Activated B cell treated with CpG ODN at 0.5 μM for 24 hours (primary cell): ENCODE data around the gene KAT6B. TPM values are rescaled to one million over a fixed set of nuclear protein-coding genes. Genes with fewer than 3 reads are reported as not detected.

Source experiments
- ATAC-seq: fragments of 200-7000 bp; cut with Tn5 transposase; one replicate; pipeline ENCODE4 v1.10.0; 2021; ENCODE audit warnings: low read depth, mild to moderate bottlenecking, moderate library complexity
- CTCF ChIA-PET: fragments of 350-600 bp; sonication (Branson Sonifier 250); formaldehyde crosslinking; loops from one replicate; lab custom pipeline; 2021; ENCODE audit warnings: antibody characterized with exemption; lab: Charles Lee
- POLR2A ChIA-PET: fragments of 350-600 bp; sonication (Branson Sonifier 250); formaldehyde crosslinking; loops from one replicate; lab custom pipeline; 2021; ENCODE audit warnings: antibody characterized with exemption; lab: Charles Lee
- DNase-seq: peaks from one replicate; pipeline ENCODE4 v3.0.0; 2022
- H3K27ac Mint-ChIP-seq: one replicate; pipeline ENCODE4 v1.8.0; 2020; ENCODE audit warnings: mixed read lengths
- H3K27me3 Mint-ChIP-seq: one replicate; pipeline ENCODE4 v1.8.0; 2021; ENCODE audit warnings: mixed read lengths
- H3K36me3 Mint-ChIP-seq: one replicate; pipeline ENCODE4 v1.8.0; 2021; ENCODE audit warnings: low read depth, mixed read lengths
- H3K4me1 Mint-ChIP-seq: one replicate; pipeline ENCODE4 v1.8.0; 2021; ENCODE audit warnings: mixed read lengths
- H3K4me3 Mint-ChIP-seq: one replicate; pipeline ENCODE4 v1.8.0; 2020; ENCODE audit warnings: mild to moderate bottlenecking, mixed read lengths
- H3K9me3 Mint-ChIP-seq: one replicate; pipeline ENCODE4 v1.8.0; 2020; ENCODE audit warnings: mixed read lengths
- intact Hi-C: fragments of 100-400 bp; cut with micrococcal nuclease; formaldehyde crosslinking; loops from one replicate; pipeline ENCODE4 v1.15.1; 2024
- total RNA-seq: library from RNA; stranded (reverse); gene quantifications from 2 replicates; pipeline ENCODE4 v1.2.3, GENCODE V29; 2022
- TF ChIP-seq, protein P1 (sequence below): fragments of 200-600 bp; IDR thresholded peaks from one replicate; pipeline ENCODE4 v1.8.0; 2022; ENCODE audit warnings: antibody characterized with exemption, mild to moderate bottlenecking

Gene KAT6B
- total RNA-seq, 1 donor from 2014 or later, result 45.2 TPM

DNA sequence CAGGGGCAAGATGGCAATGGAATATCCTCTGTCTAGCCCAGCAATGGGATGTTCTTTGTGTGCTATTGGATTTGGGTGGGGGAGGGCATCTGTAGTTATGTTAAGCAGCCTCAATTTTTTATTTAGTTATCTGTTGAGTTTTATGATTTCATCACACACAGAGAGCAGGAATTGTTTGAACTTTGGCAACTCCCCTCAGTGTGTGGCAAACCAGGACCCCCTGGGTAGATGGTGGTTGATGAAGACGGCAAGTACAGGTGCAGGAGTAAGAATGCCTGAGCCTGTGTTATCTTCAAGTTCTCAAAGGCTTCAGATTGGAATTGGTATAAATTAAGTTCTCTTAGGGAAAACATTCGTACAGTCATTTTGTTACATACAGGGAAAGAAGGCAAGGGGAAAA is 142.7 kb downstream of the KAT6B start:
- POLR2A ChIA-PET, result no interaction called here
- no peak for DNase-seq
- H3K36me3 Mint-ChIP-seq, result peaks cover 25% of the 10 kb centered on the region
- peaks cover 26% of the 10 kb centered on the region for H3K4me1 Mint-ChIP-seq
- intact Hi-C loops, result loop anchor here (5.0 kb wide), 1 partner anchor 33 kb away; no protein-coding TSS in a partner anchor
- H3K27ac Mint-ChIP-seq, result no peak overlapping the region
- H3K9me3 Mint-ChIP-seq, result no peaks in the 10 kb centered on the region
- H3K4me3 Mint-ChIP-seq, result no peak overlapping the region
- CTCF ChIA-PET, result no interaction called here
- ATAC-seq, result no peak
- TF ChIP-seq, protein P1, sequence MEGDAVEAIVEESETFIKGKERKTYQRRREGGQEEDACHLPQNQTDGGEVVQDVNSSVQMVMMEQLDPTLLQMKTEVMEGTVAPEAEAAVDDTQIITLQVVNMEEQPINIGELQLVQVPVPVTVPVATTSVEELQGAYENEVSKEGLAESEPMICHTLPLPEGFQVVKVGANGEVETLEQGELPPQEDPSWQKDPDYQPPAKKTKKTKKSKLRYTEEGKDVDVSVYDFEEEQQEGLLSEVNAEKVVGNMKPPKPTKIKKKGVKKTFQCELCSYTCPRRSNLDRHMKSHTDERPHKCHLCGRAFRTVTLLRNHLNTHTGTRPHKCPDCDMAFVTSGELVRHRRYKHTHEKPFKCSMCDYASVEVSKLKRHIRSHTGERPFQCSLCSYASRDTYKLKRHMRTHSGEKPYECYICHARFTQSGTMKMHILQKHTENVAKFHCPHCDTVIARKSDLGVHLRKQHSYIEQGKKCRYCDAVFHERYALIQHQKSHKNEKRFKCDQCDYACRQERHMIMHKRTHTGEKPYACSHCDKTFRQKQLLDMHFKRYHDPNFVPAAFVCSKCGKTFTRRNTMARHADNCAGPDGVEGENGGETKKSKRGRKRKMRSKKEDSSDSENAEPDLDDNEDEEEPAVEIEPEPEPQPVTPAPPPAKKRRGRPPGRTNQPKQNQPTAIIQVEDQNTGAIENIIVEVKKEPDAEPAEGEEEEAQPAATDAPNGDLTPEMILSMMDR, result no peak
- H3K27me3 Mint-ChIP-seq, result no peaks in the 10 kb centered on the region

DNA sequence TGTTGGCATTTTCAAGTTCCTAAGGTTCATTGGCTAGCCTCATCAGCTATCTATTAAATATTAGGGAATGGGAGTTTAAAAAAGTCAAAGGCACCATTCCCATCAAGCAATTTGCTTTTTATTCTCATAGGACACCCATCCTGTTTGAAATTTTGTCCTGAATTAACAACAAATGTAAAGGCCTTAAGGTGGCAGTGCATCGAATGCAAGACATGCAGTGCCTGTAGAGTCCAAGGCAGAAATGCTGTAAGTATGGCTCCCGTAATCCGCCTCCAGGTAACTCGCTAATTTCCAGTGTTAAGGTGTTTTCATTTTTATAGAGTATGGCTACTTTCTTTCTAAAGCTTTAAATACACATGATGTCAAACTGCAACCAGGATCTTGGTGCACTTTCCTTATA is 143.1 kb downstream of the KAT6B start:
- Mint-ChIP-seq H3K27me3 (no peaks in the 10 kb centered on the region), H3K4me3 (no peak overlapping the region), H3K36me3 (peaks cover 23% of the 10 kb centered on the region), H3K9me3 (no peaks in the 10 kb centered on the region), H3K27ac (no peak overlapping the region), H3K4me1 (peaks cover 26% of the 10 kb centered on the region)
- intact Hi-C loops, result loop anchor here (5.0 kb wide), 1 partner anchor 33 kb away; no protein-coding TSS in a partner anchor
- ChIA-PET POLR2A (no interaction called here), CTCF (interaction anchor here (1.1 kb wide), 1 partner anchor 50 kb away, joined by 3 read pairs; no protein-coding TSS in a partner anchor)
- DNase-seq (no peak), ATAC-seq (no peak)
- TF ChIP-seq, protein P1, result no peak

DNA sequence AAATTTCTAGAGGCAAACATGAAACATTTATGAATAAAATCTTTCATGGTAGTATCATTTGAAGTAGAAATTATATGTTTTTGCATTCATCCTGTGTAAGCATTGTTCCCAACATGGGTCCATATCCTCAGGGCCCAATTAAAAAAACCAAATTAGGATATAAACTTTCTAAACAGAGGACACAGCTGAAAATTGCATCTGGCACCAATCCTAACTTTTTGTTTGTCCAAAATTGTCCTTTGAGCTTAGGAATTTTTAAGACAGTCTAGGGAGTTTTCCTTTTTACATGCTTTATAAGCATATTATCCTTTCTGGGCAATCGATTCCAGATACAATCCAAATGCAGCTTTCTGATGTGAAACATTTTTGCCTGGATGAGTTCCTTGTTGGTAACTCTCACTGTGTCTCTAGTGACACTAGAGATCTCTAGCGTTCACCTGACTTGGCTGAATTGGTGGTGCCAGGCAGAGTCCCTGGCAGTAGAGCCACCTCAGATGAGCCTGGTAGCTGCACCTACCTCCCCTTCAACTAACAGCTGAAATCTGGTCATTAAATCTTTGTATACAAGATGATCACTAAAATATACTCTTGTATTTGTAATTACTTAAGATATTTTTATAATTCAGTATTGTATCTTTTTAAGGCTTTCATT is 147.5 kb downstream of the KAT6B start:
- no peak overlapping the region for H3K27ac Mint-ChIP-seq
- H3K4me3 Mint-ChIP-seq, result no peak overlapping the region
- POLR2A ChIA-PET, result no interaction called here
- peaks cover 38% of the 10 kb centered on the region for H3K36me3 Mint-ChIP-seq
- DNase-seq (no peak), ATAC-seq (no peak)
- peaks cover 45% of the 10 kb centered on the region for H3K4me1 Mint-ChIP-seq
- H3K9me3 Mint-ChIP-seq, result no peaks in the 10 kb centered on the region
- intact Hi-C loops, result no loop called here
- TF ChIP-seq, protein P1, result no peak
- CTCF ChIA-PET, result interaction anchor here (1.2 kb wide), 1 partner anchor 9 kb away, joined by 3 read pairs; no protein-coding TSS in a partner anchor
- no peaks in the 10 kb centered on the region for H3K27me3 Mint-ChIP-seq

DNA sequence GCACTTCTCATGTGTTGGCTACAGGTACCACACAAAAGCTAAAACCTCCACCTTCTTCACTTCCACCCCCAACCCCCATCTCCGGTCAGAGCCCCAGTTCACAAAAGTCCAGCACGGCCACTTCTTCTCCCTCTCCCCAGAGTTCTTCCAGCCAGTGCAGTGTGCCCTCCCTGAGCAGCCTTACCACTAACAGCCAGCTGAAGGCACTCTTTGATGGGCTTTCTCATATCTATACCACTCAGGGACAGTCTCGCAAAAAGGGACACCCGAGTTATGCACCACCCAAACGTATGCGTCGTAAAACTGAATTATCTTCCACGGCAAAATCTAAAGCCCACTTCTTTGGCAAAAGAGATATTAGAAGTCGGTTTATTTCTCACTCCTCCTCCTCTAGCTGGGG is 149.4 kb downstream of the KAT6B start:
- ATAC-seq (no peak), DNase-seq (no peak)
- Mint-ChIP-seq H3K27me3 (no peaks in the 10 kb centered on the region), H3K4me1 (peaks cover 43% of the 10 kb centered on the region), H3K4me3 (no peak overlapping the region), H3K9me3 (no peaks in the 10 kb centered on the region), H3K36me3 (peaks cover 40% of the 10 kb centered on the region), H3K27ac (peak overlapping the region; percentile 36)
- CTCF ChIA-PET, result interaction anchor here (0.7 to 1.2 kb wide), 2 partner anchors 26 to 44 kb away, joined by 3 read pairs; no protein-coding TSS in a partner anchor
- TF ChIP-seq, protein P1, result no peak
- POLR2A ChIA-PET, result no interaction called here
- intact Hi-C loops, result loop anchor here (5.0 kb wide), 1 partner anchor 78 kb away; no protein-coding TSS in a partner anchor

DNA sequence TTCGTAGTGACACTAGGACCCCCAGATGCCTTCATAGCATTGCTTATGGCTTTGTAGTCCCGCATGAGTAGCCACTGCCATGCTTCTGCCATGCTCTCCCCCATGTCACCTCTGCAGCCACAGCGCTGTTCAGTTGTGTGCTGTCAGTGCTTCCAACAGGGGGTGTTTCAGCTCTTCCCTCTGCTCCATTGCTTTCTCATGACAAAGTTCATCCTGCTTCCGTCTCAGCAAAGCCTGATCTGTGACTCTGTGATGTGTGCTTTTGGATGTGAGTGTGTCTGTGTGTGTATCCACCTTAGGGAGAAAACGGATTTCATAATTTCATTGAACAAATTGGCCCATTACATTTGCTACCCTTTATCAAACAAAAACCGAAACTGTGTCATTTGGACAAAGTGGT is 150.2 kb downstream of the KAT6B start:
- ChIA-PET POLR2A (interaction anchor here (0.8 to 2.6 kb wide), 3 partner anchors 24 to 151 kb away, joined by 3 to 21 read pairs (median 13); no protein-coding TSS in a partner anchor), CTCF (interaction anchor here (0.7 to 1.2 kb wide), 2 partner anchors 25 to 44 kb away, joined by 3 read pairs; no protein-coding TSS in a partner anchor)
- Mint-ChIP-seq H3K27me3 (no peaks in the 10 kb centered on the region), H3K36me3 (peaks cover 40% of the 10 kb centered on the region), H3K27ac (peak overlapping the region; percentile 84), H3K4me1 (peaks cover 48% of the 10 kb centered on the region), H3K4me3 (peak overlapping the region; percentile 11), H3K9me3 (no peaks in the 10 kb centered on the region)
- no peak for ATAC-seq
- no peak for DNase-seq
- intact Hi-C loops, result loop anchor here (5.0 kb wide), 1 partner anchor 79 kb away; no protein-coding TSS in a partner anchor
- TF ChIP-seq, protein P1, result no peak
